ENCODE data around the gene CDC20.

GRCh38 chr1:43348343-43348808, 10.4 kb upstream of the CDC20 start:
- TF ChIP-seq CTCF (conservative IDR thresholded peaks at IDR 0.05; ENCODE audit: low read length) (no peak), EZH2phosphoT487 (IDR thresholded peaks at IDR 0.05; ENCODE audit: borderline replicate concordance) (no peak)
